Kidney capillary endothelial cell (primary cell): ENCODE measurements around the gene IGFBP4.

Source experiments
- DNase-seq: peaks from one replicate; pipeline ENCODE4 v3.0.0-alpha.2; 2018; ENCODE audit warnings: low spot score

IGFBP4 gene

DNA sequence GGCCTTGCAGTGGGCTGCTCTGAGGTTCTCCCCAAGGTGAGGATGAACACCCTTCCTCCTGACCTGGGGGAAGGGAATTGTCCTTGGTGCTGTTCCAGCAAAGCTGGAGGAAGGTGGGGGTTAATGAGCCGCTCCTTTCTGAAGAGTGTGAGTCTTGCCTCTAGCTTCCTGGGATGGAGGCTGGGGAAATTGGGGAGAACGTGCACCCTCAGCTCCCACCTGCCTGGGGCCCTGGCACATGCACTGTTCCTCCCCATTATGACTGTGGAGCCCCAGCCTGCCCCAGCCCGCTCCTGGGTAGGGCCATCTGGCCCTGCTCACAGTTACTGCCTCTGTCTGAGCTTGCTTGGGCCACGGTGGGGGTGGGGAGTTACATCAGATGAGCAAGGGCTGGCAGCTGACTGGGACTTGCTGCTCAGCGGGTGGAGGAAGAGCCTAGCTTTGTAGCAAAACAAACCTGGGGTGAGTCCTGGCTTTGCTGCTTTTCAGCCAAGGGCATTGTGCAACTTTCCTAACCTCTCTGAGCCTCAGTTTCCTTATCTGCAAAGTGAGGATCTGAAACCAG is 47.1 kb downstream of the IGFBP4 start:
- DNase-seq: no peak

DNA sequence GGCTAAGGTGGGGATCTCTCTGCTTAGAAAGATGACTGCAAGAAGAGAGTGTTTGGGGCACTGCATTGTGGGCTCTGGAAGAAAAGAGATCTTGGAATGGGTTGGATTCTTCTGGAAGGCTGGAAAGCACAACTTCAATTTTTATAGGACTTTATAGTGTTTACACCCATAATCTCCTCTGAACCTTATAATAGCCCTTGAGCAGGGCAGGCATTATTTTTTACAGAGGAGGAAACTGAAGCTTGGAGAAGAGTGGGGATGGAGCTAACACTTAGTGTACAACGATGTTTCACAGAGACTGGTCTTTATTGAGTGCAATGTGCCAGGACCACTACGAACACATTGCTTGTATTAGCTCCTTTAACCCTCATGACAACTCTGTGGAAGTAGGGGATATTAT is 47.7 kb downstream of the IGFBP4 start:
- no peak for DNase-seq

DNA sequence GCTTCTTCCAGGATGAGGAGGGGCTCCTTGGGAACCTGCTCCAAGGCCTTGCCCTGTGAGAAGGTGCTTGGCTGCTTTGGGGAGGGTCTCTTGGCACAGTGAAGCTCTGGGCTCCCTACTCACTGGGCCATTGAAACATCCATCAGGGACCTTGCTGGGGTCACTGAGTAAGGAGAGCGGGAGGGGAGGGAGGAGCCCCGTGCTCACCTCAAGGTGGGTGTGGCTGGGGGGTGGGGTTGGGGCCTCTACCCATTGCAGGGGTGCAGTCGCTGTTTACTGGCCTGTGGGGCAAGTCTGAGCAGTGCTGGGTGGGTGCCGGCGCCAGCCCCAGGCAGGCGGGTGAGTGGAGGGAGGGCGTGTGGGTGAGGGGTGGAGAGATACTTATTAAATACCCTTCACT is 48.2 kb downstream of the IGFBP4 start:
- DNase-seq: no peak

DNA sequence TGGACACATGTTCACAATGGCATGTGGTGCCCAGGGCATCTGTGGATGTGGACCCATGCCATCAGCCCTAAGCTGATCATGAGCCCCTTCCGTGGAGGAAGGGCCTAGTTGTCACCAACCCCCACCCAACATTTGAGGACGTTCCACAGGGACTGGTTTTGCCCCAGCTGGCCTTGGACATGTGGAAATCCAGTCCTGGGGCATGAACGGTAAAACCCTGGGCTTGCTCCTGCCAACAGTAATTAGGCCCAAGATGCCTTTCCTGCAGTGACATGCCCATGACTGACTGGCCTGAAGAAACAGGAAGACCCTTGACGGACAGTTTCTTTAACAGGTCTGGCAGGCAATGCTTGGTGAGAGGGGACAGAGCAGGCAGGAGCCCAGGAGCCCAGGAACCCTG is 50.4 kb downstream of the IGFBP4 start:
- no peak for DNase-seq

DNA sequence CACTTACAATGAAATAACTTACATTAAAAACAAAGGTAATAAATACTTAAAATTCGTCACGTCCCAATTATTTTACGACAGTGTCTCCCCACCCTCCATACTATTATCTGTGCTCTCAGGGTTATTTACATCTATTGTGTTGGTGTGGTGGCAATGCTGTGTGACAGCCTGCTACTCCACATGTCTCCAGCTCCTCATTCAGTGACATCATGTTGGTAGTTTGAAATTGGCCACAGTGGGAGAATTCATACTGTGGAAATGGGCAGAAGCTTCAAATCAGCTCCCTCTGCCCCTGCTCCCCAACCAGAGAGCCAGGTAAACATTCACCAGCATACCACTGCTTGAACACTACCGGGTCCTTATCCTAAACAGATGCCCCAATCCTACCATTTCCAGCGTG is 51.9 kb downstream of the IGFBP4 start:
- no peak for DNase-seq

DNA sequence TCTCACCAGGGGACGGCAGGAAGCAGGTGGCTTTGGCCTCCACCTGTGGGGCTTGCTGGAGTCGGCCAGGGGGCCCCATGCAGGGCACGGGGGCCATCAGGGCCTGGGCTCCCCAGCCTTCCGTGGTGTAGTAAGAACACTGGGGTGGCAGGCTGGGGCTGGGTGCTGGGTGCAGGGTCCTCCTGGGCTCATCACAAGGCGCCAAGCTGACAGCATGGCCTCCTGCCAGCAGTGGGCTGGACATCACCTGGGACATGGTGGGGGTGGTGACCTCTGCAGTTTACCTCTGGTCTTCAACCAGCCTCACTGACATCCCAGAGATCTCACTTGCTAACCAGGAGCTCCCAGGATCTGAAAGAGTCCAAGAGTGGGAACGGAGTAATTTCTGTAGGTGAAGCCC is 52.9 kb downstream of the IGFBP4 start:
- DNase-seq: no peak

DNA sequence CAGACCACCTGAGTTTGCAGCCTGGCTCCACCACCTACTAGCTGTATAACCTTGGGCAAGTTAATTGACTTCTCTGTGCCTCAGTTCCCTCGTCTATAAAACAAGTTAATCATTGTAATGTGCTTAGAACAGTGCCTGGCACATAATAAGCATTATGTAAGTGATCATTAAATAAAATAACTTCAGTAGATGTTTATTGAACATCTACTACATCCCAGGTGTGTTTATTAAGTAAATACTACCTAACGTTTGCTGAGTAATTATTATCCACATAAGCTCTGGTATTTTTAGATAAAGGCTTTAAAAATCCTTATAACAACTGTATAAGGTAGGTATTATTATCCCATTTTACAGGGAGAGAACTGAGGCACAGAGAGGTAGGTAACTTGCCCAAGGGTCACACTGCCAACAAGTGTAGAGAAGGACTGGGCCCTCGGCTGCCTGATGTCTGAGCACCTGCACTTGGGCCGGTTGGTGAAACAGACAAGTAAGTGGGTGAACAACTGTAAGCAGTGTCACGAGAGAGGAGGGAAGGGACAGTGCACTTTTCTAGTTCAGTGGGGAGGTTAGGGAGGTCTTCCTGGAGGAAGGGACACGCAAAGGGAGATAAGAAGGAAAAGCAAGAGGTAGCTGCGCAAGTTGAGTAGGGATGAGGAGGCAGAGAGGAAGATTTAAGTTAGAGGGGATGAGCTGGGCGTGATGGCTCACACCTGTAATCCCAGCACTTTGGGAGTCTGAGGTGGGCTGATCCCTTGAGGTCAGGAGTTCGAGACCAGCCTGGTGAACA is 53.6 kb downstream of the IGFBP4 start:
- no peak for DNase-seq

DNA sequence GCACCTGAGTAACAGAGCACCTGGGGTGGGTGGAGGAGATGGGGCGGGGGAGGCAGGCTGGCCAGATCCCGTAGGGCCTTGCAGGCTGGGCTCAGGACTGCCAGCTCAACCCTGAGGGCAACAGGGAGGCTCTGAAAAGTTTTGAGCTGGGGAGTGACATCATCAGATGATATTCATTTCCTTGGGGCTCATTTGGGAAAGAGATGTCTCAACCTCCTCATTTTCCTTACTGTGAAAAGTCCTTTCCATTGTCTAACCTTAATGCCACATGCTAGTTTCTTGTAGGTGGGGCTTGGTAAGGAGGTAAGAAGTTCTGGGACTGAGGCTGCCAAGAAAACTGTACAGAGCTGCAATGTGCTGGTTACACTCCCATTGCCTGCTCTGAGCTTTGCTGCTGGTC is 54.4 kb downstream of the IGFBP4 start:
- no peak for DNase-seq

DNA sequence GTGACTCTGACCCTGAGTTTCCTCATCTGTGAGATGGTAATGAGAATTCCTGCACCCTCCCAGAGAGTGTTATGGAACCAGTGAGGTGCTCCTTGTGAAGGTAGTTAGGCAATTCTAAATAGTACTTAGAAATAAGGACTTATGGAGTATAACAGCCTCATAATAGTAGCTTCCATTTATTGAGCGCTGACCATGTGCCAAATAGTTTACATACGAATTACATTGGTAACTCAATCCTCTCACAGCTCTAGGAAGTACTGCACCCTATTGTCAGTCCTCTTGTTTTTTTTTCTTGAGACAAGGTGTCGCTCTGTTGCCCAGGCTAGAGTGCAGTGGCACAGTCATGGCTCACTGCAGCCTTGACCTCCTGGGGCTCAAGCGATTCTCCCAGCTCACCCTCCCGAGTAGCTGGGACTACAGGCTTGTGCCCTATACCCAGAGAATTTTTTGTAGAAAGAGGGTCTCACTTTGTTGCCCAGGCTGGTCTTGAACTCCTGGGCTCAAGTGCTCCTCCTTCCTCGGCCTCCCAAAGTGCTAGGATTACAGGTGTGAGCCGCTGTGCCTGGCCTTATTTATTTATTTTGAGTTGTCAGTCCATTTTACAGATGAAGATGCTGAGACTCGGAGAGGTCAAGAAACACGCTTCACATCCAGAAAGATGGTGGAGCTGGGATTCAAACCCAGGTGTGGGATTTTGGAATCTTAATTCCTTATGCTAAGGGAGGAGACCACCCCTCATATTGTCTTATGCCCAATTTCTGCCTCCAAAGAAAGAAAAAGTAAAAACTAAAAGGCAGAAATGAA is 55.2 kb downstream of the IGFBP4 start:
- no peak for DNase-seq

DNA sequence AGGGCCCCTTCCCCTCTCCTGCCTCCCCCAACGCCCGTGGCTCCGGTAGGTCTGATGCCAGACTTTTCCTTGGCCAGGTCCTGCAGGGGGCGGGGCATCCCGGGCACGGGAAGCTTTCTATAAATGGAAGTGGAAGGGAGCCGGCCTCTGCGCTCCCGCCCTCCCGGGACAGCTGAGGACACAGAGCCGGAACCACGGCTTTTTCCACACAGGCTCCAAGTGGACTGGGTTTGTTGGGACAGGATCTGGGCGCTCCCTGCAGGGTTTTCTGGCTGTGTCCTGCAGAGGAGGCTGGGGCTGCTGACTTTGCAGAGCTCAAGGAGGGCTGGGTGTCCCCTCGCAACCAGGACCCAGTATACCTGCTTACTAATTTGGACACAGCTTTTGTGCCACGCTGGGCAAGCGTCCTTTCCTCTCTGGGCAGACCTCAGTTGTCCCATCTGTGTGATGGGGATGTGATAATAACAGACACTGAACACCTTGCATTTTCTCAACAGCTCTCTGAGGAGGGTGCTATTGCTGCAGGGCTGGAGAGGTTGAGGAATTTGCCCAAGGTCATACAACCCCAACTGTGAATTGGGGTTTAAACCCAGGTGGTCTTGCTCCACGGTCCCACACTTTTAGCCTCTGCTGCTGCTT is 56.4 kb downstream of the IGFBP4 start:
- DNase-seq: no peak

DNA sequence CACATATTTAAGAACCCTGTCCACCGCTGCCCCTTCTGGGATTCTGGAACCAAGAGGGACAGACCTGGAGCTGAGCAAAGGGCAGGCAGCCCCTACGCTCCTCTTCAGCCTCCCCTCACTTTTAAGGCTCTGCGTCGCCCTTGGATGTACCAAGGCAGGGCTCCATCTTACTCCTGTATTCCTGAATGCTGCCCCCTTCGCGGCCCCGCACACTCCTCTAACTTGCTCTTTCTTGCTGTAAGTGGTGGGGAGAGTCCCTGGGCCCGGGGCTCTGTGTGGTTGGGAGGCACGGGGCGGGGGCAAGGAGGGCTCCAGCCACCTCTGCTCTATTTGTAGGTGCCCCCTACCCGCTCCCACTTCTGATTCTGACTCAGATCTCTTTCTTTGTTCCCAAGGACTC is 56.9 kb downstream of the IGFBP4 start:
- no peak for DNase-seq

DNA sequence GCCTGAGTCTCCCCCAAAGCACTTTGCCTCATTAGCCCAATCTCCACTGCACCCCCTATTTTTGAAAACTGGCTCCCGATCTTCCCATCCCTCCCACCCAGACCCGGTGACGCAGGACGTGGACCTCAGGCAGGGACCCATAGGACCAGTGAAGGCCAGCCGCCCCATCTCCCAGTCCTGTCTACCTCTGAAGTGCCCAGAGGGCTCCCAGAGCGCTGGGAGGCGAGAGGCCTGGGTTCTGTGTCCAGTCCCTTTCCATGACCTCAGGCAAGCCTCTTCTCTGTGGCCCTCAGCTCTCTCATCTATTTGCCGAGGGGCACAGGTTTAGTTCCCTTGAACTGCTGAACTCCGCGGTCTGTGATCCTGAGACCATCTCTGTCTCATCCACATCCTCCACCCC is 57.5 kb downstream of the IGFBP4 start:
- DNase-seq: no peak

DNA sequence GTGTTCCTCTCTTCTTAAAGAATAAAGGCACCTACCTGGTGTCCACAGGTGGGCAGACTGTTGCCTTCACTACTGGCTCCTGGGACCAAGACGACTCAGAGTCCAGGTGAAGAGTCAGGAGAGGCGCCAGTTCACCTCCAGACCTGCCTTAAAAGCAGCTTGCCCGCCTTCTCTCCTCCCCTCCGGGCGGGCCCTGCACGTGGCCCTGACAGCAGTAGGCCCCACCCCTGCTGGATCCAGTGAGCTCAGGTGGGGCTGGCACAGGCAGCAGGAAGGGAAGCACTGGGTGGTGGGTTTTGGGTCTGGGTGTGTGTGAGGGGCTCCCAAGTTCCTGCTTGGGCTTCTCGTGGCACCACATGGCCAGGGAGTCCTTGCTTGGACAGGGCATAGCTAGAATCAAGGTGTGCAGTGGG is 58.3 kb downstream of the IGFBP4 start, which contains the start of gene TNS4:
Gene TNS4 (minus strand): TSS at position 125 of the 413 bp plus-strand sequence. CDS start 5,198 bp downstream, outside the sequence.
- DNase-seq: no peak

DNA sequence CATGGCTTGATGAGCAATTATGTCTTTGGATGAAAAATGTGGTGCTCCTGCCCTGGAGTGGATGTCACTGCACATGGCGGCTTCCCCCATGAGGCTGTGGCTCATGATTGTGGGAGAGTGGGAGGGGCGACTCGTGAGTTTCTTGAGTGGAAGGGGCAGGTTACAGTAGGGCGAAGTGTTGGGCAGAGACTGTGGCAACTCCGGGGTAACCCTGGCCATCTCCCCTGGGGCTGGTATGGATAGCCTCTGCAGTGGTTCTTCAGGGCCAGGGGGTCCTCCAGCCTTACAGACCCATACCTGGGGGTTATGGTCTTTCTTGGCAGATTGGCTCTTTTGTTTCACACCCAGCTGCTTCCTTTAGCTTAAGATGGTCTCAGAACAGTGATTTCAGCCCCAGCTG is 59.5 kb downstream of the IGFBP4 start:
- DNase-seq: no peak

DNA sequence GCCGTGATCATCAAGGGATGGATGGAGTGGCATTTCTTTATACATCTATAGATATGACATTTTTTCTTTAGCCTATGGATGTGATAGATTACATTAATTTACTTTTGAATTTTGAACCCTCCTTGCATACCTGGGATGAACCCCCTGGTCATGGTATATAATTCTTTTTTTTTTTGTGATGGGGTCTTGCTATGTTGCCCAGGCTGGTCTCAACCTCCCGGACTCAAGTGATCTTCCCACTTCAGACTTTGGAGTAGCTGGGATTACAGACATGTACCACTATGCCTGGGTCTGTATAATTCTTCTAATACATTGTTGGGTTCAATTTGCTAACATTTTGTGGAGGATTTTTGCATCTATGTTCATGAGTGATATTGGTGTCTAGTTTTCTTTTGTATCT is 59.9 kb downstream of the IGFBP4 start:
- DNase-seq: no peak

DNA sequence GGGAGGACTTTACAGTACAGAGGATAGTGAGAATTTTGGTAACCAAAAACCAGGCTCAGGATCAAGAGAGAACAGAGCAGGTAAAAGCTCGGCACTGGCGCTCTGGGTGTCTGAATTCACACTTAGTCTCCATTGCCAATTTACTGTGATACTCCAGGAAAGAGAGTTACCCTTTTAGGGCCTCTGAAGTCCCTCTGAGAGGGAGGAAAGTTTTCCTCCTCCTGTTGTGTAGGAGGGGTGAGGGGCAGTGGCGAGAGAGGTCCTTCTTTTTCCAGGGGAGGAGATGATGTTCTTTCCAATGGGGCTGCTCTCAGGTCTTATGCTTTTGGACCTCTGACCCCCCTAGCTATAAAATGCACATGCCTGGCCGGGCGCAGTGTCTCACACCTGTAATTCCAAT is 63.5 kb downstream of the IGFBP4 start:
- DNase-seq: no peak
